Epithelial cell of prostate (primary cell): ENCODE measurements around the gene ARHGAP33.
"Not testable (repeated sequence)": the region's sequence is repeated elsewhere in the genome, so short reads cannot be mapped to it uniquely, and the experiment has no call there.

Experiments
- DNase-seq: peaks from one replicate; pipeline ENCODE4 v3.0.0-alpha.2; 2011; ENCODE audit warnings: low read depth, low spot score
- H3K27ac ChIP-seq: fragments of 450-650 bp; 2 replicates; pipeline ENCODE4 v1.5.1; 2017; ENCODE audit warnings: mild to moderate bottlenecking

The ARHGAP33 gene

DNA sequence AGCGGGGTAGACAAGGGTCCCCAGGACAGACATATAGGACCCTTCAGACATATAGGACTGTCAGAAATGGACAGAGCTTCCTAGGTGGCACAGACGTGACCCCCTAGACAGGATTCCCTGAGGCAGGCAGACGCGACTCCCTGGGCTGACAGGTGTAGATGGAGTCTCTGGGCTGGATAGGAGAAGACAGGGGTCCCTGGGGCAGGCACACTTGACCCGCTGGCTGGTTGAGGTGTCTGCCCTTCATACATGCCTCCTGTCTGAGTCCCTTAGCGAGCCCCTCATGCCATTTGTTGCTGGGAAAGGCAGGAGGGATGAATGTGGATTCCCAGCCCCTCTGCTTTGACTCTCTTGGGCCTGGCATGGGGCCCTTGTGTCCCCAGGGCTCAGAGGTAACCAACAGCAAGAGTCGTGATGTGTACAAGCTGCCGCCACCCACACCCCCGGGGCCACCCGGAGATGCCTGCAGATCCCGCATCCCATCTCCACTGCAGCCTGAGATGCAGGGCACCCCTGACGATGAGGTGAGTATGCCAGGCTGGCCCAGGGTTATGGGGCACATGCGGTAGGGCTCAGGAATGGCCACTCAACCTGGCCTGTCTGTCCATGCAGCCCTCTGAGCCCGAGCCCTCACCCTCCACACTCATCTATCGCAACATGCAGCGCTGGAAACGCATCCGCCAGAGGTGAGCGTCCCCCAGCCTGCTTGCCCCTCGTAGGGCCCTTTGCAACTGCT is 21.6 kb upstream of the ARHGAP33 start:
- H3K27ac ChIP-seq, result no peak overlapping the region
- no peak for DNase-seq

DNA sequence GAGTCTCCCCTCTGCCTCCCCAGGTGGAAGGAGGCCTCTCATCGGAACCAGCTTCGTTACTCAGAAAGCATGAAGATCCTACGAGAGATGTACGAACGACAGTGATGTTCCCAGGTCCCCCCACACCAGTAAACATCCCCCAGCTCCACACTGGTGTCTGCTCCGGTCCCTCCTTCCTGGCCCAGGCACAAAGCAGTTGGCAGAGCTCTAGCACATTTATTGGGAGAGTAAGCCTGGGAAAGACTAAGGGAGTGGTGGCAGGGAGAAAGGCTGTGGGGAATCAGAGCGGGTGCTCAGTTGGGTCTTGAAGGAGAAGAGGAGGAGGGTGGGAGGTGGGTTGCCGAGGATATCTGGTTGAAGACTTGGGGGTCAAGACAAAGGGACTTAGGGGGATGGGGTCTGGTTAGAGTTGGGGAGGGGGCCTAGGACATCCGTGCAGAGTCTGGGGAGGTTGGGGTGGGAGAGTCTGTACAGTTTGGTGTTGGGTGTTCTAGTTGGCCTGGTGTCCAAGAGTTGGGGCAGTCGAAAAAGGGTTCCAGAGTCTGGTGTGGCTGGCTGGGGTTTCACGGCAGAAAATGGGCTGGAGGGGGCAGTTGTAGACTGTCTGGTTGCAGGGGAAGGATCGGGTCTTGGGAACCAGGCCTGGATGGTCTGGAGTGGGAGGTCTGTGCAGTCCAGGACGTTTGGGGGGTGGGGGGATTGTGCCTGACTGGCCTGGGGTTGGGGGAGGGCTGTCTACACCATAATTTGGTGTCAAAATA is 20.8 kb upstream of the ARHGAP33 start:
- H3K27ac ChIP-seq, result no peak overlapping the region

DNA sequence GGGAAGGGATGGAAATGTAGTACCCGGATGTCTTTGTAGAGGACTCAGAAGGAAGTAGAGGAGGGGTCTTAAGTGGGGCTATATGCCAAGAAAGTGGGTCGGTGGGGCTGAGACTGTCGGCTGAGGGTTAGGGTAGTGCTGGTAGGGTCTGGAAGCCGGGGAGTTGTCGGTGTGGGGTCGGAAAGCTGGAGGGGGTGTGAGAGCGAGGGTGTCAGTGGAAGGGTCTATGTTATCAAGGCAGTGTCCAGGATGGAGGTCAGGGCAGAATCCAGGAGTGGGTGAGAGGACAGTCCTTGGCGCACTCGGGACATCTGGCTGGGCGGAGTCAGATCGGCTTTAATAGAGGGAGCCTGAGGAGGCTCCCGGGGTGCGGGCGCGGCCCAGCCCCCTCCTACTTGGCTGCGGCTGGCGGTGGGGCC is 20.2 kb upstream of the ARHGAP33 start:
- no peak for DNase-seq
- H3K27ac ChIP-seq, result no peak overlapping the region

More for the DNA sequence above, 20.8 kb upstream of the ARHGAP33 start:
- DNase-seq, result no peak

DNA sequence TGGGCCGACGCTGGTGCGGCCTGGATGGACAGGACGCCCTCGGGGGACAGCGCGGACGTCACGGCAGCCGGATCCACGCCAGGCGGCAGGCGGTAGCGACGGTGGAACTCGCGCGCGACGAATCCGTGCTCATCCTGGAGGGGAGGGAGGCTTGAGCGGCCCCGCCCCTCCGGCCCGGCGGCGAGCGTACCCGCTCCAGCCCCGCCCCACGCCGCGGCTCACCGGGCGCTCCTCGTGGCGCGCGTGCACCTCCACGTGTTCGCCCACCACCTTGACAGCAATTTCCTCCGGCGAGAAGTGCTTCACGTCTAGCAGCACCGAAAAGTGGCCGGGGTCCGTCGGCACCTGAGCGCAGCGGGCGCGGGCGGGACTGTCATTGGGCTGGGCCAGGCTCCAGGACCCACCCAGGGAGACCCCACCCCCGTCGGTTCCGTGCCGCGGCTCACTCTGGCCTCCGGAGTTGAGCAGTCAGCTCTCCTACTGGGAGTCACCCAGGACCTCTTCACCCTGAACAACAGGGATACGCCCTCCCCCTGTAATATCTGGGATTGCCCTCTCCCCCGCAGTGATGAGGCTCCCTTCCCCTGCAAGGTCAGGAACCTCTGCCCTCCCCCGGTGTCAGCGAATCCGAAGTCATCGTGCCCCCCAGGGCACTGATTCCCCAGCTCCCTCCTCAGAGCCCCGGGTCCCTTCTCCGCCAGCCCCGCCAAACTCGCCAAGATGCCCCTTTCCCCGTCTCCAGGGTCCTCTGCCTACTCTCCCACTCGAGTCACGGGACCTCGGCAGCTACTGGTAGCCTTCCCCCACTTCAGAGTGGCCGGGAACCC is 19.6 kb upstream of the ARHGAP33 start:
- DNase-seq, result no peak
- H3K27ac ChIP-seq, result no peak overlapping the region

DNA sequence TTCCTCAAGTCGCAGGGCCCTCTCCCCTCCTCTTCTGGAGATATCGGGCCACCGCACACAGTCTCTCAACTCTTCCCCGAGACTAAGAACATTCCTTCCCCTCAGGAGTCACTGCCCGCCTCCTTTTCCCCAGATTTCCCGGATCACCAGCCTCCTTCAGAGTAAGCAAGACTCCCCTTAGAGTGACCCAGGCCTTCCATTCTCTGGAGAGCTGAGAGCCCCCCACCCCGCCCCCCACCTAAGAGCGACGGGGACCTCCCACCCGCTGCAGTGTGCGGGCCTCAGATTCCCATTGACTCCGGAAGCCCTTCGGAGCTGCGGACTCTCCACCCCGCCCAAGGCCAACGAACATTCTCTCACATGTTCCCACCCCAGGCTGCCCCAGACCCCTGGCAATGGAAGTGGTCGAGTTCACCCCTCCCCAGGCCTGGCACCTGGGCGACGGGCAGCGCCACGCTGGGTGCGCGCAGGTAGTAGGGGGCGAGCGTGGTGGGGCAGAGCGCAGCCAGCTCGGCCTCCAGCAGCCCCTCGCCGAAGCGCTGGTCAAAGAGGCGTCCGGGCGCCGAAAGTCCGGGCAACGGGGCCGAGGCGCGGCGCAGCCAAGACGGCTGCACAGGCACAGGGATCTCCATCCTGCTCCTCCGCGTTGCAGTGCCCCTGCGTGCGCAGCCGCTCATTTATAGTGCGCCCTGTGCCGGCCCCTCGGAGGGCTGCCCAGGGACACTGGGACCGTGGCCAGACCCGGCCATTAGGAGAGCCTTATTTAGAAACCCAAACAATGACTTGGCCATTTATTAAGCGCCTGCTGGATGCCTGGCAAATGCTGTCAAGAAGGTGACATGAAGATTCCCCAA is 18.8 kb upstream of the ARHGAP33 start, which contains the start of gene HSPB6:
TSS of gene HSPB6 (minus strand) at position 653 of the 854 bp plus-strand sequence. CDS start at position 632, 21 bp downstream.
- peak within 1 kb of the TSS; percentile 84 for H3K27ac ChIP-seq
- DNase-seq, result no peak

DNA sequence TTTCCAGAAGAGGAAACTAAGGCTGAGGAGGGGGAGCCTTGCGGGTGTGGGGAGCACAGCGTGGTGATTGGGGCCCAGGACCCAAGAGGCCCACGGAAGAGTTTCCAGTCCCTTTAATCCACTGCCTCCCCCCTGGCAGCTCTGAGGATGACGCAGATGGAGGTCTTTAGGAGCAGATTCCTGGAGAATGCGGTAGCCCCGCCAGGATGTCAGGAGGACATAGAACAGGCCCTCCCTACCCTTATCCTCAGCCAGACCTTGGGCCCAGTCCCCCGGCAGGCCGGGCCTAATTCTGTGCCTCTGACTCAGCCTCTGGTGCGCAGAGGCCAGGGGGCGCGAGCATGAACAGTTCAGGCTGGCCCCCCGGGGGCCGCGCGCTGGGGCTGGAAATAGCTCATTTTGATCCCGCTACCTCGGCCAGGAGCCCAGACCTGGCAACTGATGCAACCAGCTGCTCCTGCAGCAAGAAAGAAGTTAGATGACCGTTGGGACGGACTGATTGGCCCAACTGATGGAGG is 18.1 kb upstream of the ARHGAP33 start:
- DNase-seq, result no peak
- H3K27ac ChIP-seq, result peak overlapping the region; percentile 84

DNA sequence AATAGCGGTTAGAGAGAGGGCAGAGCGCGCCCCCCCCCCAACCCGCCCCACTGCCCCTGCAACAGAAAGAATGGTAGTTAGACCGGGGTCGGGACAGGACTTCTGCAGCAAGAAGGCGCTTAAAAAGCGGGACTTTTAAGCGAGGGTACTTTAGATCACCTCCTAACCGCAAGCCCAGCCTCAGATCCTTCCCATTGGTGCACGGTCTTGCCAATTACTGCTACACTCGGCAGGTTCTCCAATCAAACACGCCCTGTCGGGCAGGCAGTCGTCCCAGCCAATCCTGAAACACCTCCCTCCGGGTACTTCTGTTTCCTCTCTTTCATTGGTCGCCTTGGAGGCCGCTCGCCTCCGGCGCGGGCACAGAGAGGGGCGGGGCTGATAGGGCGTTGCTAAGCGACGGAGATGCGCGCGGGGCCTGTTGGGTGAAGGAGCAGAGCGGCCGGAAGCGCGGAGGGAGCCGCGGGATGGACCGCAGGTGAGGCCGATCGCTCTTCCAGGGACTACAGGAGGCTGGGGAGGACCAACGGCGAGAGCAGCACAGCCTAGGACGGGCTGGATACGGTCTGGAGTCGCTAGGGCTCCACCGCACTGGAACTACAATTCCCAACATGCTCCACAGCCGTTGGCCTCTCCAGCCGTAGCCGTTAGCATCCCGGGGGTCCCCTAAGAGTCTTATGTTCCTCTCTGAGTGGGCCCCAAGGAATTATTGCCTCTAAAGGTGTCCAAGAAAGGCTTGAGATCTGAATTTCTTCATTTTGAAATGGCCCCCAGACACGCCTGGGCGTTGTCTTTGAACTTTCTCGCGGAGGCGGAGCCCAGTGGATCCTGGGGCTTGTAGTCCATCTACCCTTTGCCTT is 17.4 kb upstream of the ARHGAP33 start, which contains the start of gene PROSER3:
TSS of gene PROSER3 (plus strand) at position 428 of the 860 bp plus-strand sequence. CDS start at position 468, 40 bp downstream.
- peak; percentile 98 for DNase-seq
- H3K27ac ChIP-seq, result peak within 1 kb of the TSS; percentile 84

DNA sequence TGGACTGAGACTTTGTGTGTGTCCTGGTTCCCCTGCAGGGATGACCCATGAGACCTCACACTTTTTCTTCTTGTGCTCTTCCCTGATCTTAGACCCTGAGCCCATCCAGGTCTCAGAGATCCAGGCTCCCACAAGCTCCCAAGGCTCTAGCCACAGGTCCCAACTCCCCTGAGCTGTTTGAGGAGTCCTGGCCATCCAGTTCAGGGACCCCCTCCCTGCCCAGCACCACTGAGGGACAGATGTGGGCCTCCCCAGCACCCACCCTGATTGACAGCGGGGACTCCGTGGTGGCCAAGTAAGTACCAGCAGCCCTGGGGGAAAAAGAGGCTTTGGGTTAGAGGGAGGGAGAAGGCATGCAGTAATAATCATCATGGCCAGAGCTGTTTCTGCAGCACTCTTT is 15.7 kb upstream of the ARHGAP33 start:
- no peak for DNase-seq
- H3K27ac ChIP-seq, result no peak overlapping the region

DNA sequence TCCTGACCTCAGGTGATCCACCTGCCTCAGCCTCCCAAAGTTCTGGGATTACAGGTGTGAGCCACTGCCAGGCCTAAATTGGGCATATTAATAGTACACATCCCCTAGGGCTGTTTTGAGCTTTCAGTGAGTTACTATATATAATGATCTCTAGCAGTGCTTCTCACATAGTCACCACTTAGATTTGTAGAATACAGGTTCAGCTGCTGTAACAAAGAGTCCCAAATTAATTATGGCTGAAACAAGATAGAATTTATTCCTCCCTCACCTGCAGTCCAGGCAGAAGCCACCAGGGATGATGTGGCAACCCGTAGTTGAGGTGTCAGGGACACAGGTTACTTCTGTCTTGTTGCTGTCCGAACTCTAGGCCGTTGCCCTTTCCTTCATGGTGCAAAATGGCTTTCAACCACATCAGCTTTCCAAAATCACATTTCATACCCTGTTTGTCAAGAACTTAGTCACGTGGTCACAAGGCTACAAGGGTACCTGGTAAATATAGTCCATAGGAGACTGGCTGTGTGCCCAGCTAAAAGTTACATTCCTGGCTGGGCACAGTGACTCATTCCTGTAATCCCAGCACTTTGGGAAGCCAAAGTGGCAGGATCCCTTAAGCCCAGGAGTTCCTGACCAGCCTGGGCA is 14.5 kb upstream of the ARHGAP33 start:
- no peak overlapping the region for H3K27ac ChIP-seq
- no peak for DNase-seq

DNA sequence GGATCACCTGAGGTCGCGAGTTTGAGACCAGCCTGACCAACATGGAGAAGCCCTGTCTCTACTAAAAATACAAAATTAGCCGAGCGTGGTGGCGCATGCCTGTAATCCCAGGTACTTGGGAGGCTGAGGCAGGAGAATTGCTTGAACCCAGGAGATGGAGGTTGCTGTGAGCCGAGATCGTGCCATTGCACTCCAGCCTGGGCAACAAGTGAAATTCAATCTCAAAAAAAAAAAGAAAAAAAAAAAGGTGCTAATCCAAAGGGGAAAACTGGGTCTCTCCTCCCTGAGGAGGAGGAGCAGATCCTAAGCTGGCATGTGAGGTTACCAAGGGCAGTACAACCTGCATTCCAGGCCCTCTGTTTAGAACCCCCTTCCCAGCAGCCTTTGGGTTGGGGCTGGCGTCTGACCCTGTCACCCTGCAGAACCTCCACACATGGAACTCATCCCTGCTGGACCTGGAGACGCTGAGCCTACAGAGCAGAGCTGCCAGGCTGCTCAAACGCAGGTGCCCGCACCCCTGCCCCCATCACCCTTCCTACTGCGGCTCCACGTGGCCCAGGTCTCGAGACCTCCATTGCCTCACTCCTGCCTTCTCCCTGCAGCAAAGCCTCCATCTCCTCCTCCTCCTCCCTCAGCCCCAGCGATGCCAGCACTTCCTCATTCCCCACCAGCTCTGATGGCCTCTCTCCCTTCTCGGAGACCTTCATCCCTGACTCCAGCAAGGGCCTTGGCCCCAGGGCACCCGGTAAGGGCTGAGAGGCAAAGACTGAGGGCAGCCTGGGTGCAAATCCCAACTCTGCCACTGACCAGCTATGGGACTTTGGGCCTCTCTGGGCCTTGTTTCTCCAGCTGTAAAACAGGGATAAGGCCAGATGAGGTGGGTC is 10.7 kb upstream of the ARHGAP33 start:
- no peak overlapping the region for H3K27ac ChIP-seq
- no peak for DNase-seq

DNA sequence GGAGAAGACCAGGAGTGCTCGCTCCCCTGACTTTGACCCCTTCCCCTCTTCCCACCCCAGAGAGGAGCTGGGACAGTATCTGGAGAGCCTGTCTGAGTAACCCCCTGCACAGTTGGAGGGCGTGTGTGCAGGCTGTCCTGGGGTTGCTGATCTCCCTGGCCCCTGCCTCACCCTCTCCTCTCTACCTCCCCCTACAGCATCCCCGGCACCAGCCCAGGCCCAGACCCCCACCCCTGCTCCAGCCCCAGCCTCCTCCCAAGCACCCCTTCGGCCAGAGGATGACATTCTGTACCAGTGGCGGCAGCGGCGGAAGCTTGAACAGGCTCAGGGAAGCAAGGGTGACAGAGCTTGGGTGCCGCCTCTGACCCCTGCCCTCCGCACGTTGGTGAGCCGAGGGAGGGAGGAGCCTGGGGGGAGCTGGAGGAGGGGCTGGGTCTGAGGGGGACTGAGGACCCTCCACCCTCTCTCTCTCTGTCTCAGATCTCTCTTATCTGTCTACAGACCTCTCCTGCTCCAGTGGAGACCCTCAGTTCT is 8.7 kb upstream of the ARHGAP33 start:
- H3K27ac ChIP-seq, result no peak overlapping the region
- DNase-seq, result no peak

DNA sequence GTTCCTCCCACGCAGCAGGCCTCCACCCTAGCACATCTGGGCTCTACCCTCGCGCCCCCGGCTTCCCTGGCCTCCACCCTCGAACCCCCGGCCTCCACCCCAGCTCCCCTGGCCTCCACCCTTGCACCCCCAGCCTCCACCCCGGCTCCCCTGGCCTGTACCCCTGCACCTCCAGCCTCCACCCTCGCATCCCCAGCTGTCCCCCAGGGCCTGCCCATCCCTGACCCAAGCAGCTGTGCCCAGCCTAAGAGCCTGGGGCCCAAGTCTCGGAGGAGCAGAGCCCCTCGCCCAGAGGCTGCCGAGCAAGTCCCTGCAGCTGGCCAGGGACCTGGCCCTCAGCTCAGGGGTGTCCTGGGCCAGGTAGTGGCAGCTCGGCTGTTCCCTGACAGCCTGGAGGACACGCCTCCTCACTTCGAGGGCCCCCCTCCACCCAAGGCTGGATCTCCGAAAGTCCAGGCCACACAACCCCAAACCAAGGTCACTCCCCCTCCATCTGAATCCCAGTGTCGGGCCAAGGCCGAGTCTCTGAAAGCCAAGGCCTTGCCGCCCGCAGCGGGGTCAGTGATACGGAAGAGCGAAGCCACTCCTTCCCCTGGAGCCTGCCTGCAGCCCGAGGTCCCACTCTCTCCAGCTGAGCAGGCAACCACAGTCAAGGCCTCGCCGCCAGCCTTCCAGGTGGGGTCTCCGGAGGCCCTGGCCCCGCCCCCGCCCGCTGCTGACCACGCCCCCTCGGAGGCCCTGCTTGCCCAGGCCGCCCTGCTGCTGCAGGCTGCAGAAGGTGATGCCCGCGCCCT is 7.9 kb upstream of the ARHGAP33 start:
- no peak overlapping the region for H3K27ac ChIP-seq
- DNase-seq, result no peak

DNA sequence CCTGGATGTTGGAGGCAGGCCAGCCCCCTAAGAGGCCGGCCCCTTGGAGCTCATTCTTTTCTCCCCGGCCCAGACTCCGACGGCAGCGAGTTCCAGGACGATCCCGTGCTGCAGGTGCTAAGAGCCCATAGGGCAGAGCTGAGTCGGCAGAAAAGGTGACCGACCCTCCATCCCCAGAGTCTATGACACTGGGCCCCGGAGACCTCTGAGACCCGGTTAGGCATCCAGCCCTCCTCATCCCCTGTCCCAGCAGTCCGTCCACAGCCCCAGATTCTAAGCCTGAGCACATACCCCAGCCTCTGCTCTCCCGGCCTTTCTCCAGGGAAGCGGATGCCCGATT is 7.3 kb upstream of the ARHGAP33 start:
- H3K27ac ChIP-seq, result no peak overlapping the region
- DNase-seq, result no peak

DNA sequence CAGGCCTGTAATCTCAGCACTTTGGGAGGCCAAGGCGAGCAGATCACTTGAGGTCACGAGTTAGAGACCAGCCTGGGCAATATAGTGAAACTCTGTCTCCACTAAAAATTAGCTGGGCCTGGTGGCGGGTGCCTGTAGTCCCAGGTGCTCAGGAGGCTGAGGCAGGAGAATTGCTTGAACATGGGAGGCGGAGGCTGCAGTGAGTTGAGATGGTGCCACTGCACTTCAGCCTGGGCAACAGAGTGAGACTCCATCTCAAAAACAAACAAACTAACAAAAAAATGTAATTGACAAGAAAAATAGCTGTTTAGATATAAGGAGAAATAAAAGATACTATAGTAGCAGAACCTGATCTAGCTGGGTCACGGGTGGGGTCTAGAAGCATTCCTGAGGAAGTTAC is 3.0 kb upstream of the ARHGAP33 start:
- DNase-seq, H3K27ac ChIP-seq: not testable (repeated sequence)

DNA sequence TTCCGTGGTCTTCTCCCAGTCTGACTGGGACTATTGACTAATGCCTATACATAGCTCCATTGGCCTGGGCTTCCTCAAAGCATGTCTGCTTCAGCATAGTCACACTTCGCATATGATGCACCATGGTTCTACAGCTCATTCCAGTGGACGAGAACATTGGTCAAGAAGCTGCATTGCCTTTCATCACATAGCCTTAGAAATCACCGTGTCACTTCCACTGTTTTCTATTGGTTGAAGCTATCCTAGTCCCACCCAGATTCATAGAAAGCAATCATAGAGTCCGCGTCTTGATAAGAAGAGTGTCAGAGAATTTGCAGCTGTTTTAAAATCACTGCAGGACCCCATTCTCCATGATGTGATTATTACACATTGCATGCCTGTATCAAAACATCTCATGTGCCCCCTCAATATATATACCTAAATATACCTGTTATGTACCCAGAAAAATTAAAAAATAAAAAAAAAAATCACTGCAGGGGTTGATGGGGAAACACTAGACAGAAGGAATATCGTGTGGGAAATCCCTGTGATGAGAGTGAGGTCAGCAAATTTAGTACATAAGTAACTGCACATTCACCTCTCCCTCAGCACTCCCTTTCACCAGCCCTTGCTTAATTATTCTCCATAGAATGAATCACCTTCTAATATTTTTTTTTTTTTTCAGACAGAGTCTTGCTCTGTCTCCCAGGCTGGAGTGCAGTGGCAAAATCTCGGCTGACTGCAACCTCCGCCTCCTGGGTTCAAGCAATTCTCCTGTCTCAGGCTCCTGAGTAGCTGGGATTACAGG is 2.2 kb upstream of the ARHGAP33 start:
- no peak overlapping the region for H3K27ac ChIP-seq
- DNase-seq, result peak; percentile 34
